Endothelial cell of umbilical vein (primary cell): Measurements from ENCODE around the gene MSH3.

Experiments used
- CTCF ChIP-seq, 2 donors: IDR thresholded peaks; 1 replicate in 1 of 2; 2 replicates in 1 of 2; pipeline ENCODE4 v1.5.1; 2011; ENCODE audit warnings: low read length in 2 of 2, mild to moderate bottlenecking in 2 of 2, moderate library complexity in 2 of 2, control low read depth in 1 of 2, inconsistent platforms in 1 of 2, low read depth in 1 of 2; ENCODE audit not compliant: insufficient read depth in 1 of 2; ENCODE audit errors: extremely low read depth in 1 of 2
- EZH2 ChIP-seq: IDR thresholded peaks from 2 replicates; pipeline ENCODE4 v1.6.1; 2012; ENCODE audit warnings: borderline replicate concordance, low read depth, mild to moderate bottlenecking, moderate library complexity, low read length, inconsistent platforms; ENCODE audit not compliant: severe bottlenecking
- FOS ChIP-seq: IDR thresholded peaks from 2 replicates; pipeline ENCODE4 v1.6.1; 2011; ENCODE audit warnings: mild to moderate bottlenecking, low read length, moderate library complexity, borderline replicate concordance; ENCODE audit not compliant: insufficient read depth

GRCh38 chr5:80620211-80620610, 34.2 kb upstream of the MSH3 start:
- TF ChIP-seq CTCF (IDR thresholded peaks at IDR 0.05; ENCODE audit: extremely low read depth in 1 of 2, insufficient read depth in 1 of 2, low read depth in 1 of 2, low read length in 2 of 2) (no peak), FOS (no peak), EZH2 (no peak)
